Progenitor cell of endocrine pancreas (in vitro differentiated cells): ENCODE measurements around the gene SPON1. TPM values are rescaled to one million over a fixed set of nuclear protein-coding genes. Genes with fewer than 3 reads are reported as not detected.

Source experiments
- DNase-seq: peaks from one replicate; pipeline ENCODE4 v3.0.0; 2021; ENCODE audit warnings: low spot score; ENCODE audit not compliant: unreplicated experiment
- H3K27ac Mint-ChIP-seq: 2 replicates; pipeline ENCODE4 v1.8.0; 2021; ENCODE audit warnings: mild to moderate bottlenecking, moderate library complexity, mixed read lengths
- H3K27me3 Mint-ChIP-seq: 2 replicates; pipeline ENCODE4 v1.8.0; 2021; ENCODE audit warnings: mixed read lengths
- H3K36me3 Mint-ChIP-seq: 2 replicates; pipeline ENCODE4 v1.8.0; 2022; ENCODE audit warnings: mixed read lengths; ENCODE audit not compliant: insufficient read depth
- H3K4me1 Mint-ChIP-seq: 2 replicates; pipeline ENCODE4 v1.8.0; 2021; ENCODE audit warnings: low read depth, mixed read lengths
- H3K4me3 Mint-ChIP-seq: 2 replicates; pipeline ENCODE4 v1.8.0; 2021; ENCODE audit warnings: low read depth, mild to moderate bottlenecking, moderate library complexity, mixed read lengths
- H3K9me3 Mint-ChIP-seq: 2 replicates; pipeline ENCODE4 v1.8.0; 2021; ENCODE audit warnings: low read depth, mixed read lengths
- total RNA-seq: library from RNA; stranded (reverse); gene quantifications from 2 replicates; pipeline ENCODE4 v1.2.1, GENCODE V29; 2021
- TF ChIP-seq, protein P1 (sequence below): fragments of 200-600 bp; sonication (generic); IDR thresholded peaks from one replicate; pipeline ENCODE4 v1.5.0; 2021; ENCODE audit warnings: antibody characterized with exemption, mild to moderate bottlenecking; ENCODE audit not compliant: unreplicated experiment

Gene SPON1
- total RNA-seq, 1 donor from 2014 or later, result 13.7 TPM

DNA sequence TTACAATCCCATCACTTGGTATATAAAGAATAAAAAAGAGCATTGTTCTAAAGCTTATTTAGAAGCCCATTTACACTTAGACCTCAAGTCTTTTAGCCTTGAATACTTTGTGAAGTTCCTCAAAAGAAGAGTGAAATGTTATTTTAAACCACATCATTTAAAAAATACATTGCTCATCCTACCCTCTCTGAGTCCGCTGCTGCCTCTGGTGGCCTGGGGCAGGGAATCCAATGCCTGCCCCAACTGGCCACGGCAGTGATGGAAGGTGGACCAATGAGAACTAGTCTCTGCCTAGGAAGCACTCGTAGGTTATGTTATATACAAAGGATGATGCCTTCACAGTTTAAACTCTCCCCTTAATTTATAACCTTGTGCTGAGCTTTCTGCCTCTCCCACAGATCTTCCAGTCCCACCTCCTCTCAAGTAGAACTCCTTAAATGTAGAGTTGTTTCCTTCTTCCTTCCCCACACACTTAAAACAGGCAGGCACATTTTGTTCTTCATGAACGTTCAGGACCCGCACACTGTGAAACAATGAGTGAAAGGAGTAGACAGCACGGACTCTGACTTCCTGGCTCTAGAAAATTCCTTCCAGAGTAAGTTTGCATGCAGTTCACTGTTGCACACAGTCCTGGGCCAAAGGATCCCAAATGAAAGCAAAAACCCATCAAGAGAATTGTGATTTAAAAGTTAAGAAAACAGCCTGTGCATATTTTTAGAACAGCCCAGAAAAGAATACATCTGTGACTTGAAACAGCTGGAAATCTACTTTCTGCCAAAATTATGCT lies 228.7 kb downstream of the SPON1 start:
- no peaks in the 10 kb centered on the region for H3K9me3 Mint-ChIP-seq

DNA sequence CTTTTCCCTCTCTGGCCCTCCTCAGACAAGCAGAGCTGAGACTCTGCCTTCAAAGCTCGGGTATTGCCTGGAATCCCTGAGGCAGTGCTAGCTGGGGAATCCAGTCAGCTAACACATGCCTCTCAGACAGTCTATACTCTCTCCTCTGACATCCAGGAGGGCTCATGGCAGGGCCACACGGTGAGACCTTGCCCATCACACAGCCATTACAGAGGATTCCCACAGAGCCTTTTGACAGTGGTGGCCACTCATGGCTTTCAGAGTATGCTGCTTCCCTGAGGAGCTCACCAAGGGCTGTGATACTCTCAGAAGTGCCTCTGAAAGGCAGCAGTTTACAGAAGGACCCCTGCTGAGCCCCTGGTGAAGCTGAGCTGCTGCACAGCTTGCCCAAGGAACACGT lies 231.1 kb downstream of the SPON1 start:
- Mint-ChIP-seq H3K4me1 (peaks cover 4% of the 10 kb centered on the region), H3K9me3 (no peaks in the 10 kb centered on the region), H3K27me3 (peaks cover 8% of the 10 kb centered on the region), H3K36me3 (no peaks in the 10 kb centered on the region), H3K27ac (no peak overlapping the region), H3K4me3 (no peak overlapping the region)
- no peak for DNase-seq
- TF ChIP-seq, protein P1, sequence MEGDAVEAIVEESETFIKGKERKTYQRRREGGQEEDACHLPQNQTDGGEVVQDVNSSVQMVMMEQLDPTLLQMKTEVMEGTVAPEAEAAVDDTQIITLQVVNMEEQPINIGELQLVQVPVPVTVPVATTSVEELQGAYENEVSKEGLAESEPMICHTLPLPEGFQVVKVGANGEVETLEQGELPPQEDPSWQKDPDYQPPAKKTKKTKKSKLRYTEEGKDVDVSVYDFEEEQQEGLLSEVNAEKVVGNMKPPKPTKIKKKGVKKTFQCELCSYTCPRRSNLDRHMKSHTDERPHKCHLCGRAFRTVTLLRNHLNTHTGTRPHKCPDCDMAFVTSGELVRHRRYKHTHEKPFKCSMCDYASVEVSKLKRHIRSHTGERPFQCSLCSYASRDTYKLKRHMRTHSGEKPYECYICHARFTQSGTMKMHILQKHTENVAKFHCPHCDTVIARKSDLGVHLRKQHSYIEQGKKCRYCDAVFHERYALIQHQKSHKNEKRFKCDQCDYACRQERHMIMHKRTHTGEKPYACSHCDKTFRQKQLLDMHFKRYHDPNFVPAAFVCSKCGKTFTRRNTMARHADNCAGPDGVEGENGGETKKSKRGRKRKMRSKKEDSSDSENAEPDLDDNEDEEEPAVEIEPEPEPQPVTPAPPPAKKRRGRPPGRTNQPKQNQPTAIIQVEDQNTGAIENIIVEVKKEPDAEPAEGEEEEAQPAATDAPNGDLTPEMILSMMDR, result no peak

More for the DNA sequence above, 228.7 kb downstream of the SPON1 start:
- H3K27me3 Mint-ChIP-seq, result peaks cover 8% of the 10 kb centered on the region
- TF ChIP-seq, protein P1, result no peak
- H3K36me3 Mint-ChIP-seq, result no peaks in the 10 kb centered on the region
- H3K27ac Mint-ChIP-seq, result no peak overlapping the region
- H3K4me1 Mint-ChIP-seq, result peaks cover 5% of the 10 kb centered on the region
- no peak for DNase-seq
- no peak overlapping the region for H3K4me3 Mint-ChIP-seq

DNA sequence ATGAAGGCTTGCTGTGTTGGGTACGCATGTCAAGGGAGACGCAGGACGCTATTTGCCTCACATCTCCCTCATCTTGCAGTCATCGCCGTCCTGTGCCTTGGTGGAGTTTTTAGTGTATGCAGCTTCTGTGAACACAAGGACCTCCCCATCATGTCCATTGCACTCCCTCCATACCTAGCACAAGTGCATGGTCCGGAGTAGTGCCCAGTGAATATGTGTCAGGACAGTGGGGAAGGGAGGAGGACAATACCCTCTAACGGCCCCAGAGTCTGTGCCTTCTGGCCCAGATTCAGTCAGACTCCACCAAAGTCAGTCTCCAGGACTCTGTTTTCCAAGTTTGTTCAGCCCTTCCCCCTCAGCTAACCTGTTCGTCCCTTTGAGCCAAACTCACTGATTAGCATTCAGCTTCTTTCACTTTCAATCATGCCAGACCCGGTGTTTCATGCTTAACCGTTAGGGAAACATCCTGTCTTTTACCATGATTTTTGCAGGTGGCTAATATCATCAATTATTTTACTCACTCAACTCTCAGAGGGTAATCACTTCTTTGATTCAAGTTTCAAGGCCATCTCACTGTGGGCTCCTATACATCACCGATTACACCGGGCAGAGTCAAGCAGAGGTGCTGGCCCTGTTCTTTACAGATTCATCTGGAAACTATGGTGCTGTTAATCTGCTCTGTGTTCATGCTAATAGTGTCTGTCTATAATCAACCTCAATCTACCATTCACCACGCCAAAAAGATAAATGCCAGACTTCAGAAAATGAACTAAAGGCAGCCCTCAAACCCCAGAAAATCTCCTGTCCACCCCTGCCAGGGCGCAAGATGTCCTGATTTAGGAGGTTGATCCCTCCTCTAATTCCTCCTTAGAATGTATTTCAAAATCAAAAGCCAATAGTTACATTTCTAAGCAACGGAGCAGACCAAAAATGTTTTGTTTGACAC lies 240.0 kb downstream of the SPON1 start:
- no peaks in the 10 kb centered on the region for H3K27me3 Mint-ChIP-seq
- DNase-seq, result no peak

DNA sequence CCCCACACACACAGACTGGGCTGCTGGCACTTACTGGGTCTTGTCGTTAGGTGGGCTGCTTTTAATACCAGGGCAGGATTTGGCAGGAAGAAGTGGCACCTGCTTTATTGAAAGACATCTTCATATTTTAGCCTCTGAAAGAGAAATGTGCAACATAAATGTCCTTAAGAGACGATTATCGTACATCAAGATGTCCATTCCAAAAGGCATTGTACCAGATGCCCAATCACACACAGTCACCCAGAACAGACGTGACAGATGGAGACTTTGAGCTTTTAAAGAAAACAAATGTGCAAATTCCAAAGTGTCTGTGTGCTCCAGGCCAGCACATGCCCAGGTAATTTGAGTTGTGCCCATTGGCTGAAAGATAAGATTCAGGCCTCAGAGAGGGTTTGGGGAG lies 240.8 kb downstream of the SPON1 start:
- H3K4me3 Mint-ChIP-seq, result no peak overlapping the region
- DNase-seq, result no peak
- peaks cover 3% of the 10 kb centered on the region for H3K4me1 Mint-ChIP-seq

More for the DNA sequence above, 240.0 kb downstream of the SPON1 start:
- Mint-ChIP-seq H3K9me3 (peaks cover 4% of the 10 kb centered on the region), H3K4me1 (peaks cover 3% of the 10 kb centered on the region), H3K27ac (no peak overlapping the region), H3K4me3 (no peak overlapping the region), H3K36me3 (no peaks in the 10 kb centered on the region)
- TF ChIP-seq, protein P1, result no peak

DNA sequence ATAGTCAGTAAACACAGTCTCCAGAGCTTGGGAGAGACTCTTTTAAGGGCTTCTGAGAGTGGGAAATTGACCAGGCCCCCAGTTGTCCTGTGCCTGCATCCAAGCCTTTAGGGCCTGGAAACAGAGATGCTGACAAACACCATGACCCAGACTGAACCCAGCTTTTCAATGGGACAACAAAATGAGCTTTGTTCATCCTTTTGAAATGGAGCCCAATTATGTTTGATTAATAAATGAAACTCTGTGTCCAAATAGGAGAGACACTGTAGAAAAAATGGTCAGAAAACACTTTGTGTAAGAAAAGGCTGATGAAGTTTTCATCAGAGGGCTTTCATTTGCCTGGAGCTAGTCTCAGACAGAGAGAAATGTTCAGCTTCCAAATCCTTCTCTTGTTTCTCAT lies 250.5 kb downstream of the SPON1 start:
- no peak overlapping the region for H3K4me3 Mint-ChIP-seq
- H3K27me3 Mint-ChIP-seq, result no peaks in the 10 kb centered on the region
- peaks cover 6% of the 10 kb centered on the region for H3K9me3 Mint-ChIP-seq

More for the DNA sequence above, 240.8 kb downstream of the SPON1 start:
- H3K9me3 Mint-ChIP-seq, result peaks cover 4% of the 10 kb centered on the region
- no peak overlapping the region for H3K27ac Mint-ChIP-seq
- no peaks in the 10 kb centered on the region for H3K27me3 Mint-ChIP-seq
- no peaks in the 10 kb centered on the region for H3K36me3 Mint-ChIP-seq
- TF ChIP-seq, protein P1, result no peak

More for the DNA sequence above, 250.5 kb downstream of the SPON1 start:
- H3K4me1 Mint-ChIP-seq, result peaks cover 1% of the 10 kb centered on the region
- TF ChIP-seq, protein P1, result no peak
- H3K36me3 Mint-ChIP-seq, result no peaks in the 10 kb centered on the region
- no peak overlapping the region for H3K27ac Mint-ChIP-seq
- no peak for DNase-seq
